A549 (cell line): ENCODE measurements around the gene MEF2D. TPM values are rescaled to one million over a fixed set of nuclear protein-coding genes. Genes with fewer than 3 reads are reported as not detected.

ENCODE experiments used
- ATAC-seq, 2 experiments: fragments of 200-7000 bp in 1 of 2; fragments of >200 bp in 1 of 2; cut with Nextera tagmentation in 1 of 2; cut with Tn5 transposase in 1 of 2; 3 replicates each; pipeline versions ENCODE4 v1.8.0 to v1.9.1; 2018 to 2020; ENCODE audit warnings: mild to moderate bottlenecking in 1 of 2, moderate library complexity in 1 of 2
- CTCF ChIA-PET: fragments of 300-600 bp; sonication (Branson Sonifier 250); formaldehyde crosslinking; extraction: SDS; loops from one replicate; lab custom pipeline; 2021; ENCODE audit warnings: antibody characterized with exemption, inconsistent platforms; lab: Yijun Ruan, JAX
- POLR2A ChIA-PET: fragments of 350-600 bp; formaldehyde crosslinking; extraction: SDS; loops from one replicate; lab custom pipeline; 2021; ENCODE audit warnings: antibody characterized with exemption, inconsistent platforms; lab: Yijun Ruan, JAX
- DNase-seq, 2 experiments: peaks; one replicate each; pipeline versions ENCODE4 v3.0.0 to v3.0.0-alpha.2; 2011 to 2016; ENCODE audit warnings: low read depth in 1 of 2, low spot score in 1 of 2
- FAIRE-seq: peaks from 2 replicates; lab custom pipeline; 2011; peaks lifted over from hg19 to GRCh38; lab: Jason Lieb, UNC
- H3K27ac ChIP-seq, 2 experiments: fragments of >200 bp; sonication (Bioruptor Twin); formaldehyde crosslinking; 3 replicates each; pipeline ENCODE4 v1.5.1; 2016 to 2017
- H3K4me1 ChIP-seq: fragments of >200 bp; sonication (Bioruptor Twin); formaldehyde crosslinking; 3 replicates; pipeline ENCODE4 v1.6.1; 2016
- H3K4me2 ChIP-seq: fragments of >200 bp; sonication (Bioruptor Twin); formaldehyde crosslinking; 3 replicates; pipeline ENCODE4 v1.6.1; 2016
- H3K4me3 ChIP-seq: fragments of >200 bp; sonication (Bioruptor Twin); formaldehyde crosslinking; 3 replicates; pipeline ENCODE4 v1.5.1; 2016
- H3K9me3 ChIP-seq: fragments of >200 bp; sonication (Bioruptor Twin); formaldehyde crosslinking; 3 replicates; pipeline ENCODE4 v1.6.1; 2016
- BHLHE40 ChIP-seq: IDR thresholded peaks from 2 replicates; pipeline ENCODE4 v1.6.1; 2012; ENCODE audit warnings: low read depth, low read length, inconsistent platforms
- CBX8 ChIP-seq: fragments of 200-600 bp; sonication (generic); IDR thresholded peaks from 2 replicates; pipeline ENCODE4 v1.6.1; 2016
- CHD2 ChIP-seq: fragments of 150-350 bp; IDR thresholded peaks from 2 replicates; pipeline ENCODE4 v1.6.1; 2014; ENCODE audit warnings: low read length; ENCODE audit not compliant: partially characterized antibody
- EHMT2 ChIP-seq: fragments of 200-600 bp; sonication (generic); IDR thresholded peaks from 2 replicates; pipeline ENCODE4 v1.6.1; 2016; ENCODE audit warnings: antibody characterized with exemption, low read depth, mild to moderate bottlenecking, moderate library complexity
- EP300 ChIP-seq, 2 experiments: fragments of >200 bp; sonication (Bioruptor Twin); formaldehyde crosslinking; IDR thresholded peaks; 2 replicates in 1 of 2; 3 replicates in 1 of 2; pipeline ENCODE4 v1.6.1; 2016 to 2017
- FOSL2 ChIP-seq, 2 experiments: fragments of 450-650 bp in 1 of 2; fragments of >200 bp in 1 of 2; sonication (Bioruptor Twin) in 1 of 2; formaldehyde crosslinking; IDR thresholded peaks; 2 replicates each; pipeline versions ENCODE4 v1.5.0 to v1.6.1; 2016 to 2020; ENCODE audit warnings: mild to moderate bottlenecking in 1 of 2, moderate library complexity in 1 of 2
- HEYL ChIP-seq: fragments of 250-450 bp; sonication (Bioruptor Pico); IDR thresholded peaks from 2 replicates; pipeline ENCODE4 v1.8.0; 2021; ENCODE audit warnings: mild to moderate bottlenecking, moderate library complexity
- HMGXB4 ChIP-seq: fragments of 250-450 bp; sonication (Bioruptor Pico); IDR thresholded peaks from 2 replicates; pipeline ENCODE4 v1.5.0; 2021; ENCODE audit warnings: mild to moderate bottlenecking, moderate library complexity, borderline replicate concordance
- HOXA7 ChIP-seq: fragments of 250-450 bp; sonication (Bioruptor Pico); IDR thresholded peaks from 2 replicates; pipeline ENCODE4 v1.5.0; 2020; ENCODE audit warnings: mild to moderate bottlenecking, moderate library complexity
- KDM5A ChIP-seq: fragments of 200-600 bp; sonication (generic); IDR thresholded peaks from 2 replicates; pipeline ENCODE4 v1.6.1; 2016; ENCODE audit warnings: antibody characterized with exemption, mild to moderate bottlenecking
- MAX ChIP-seq: IDR thresholded peaks from 2 replicates; pipeline ENCODE4 v1.6.1; 2012
- MAZ ChIP-seq: fragments of 150-350 bp; IDR thresholded peaks from 2 replicates; pipeline ENCODE4 v1.6.1; 2014; ENCODE audit warnings: antibody characterized with exemption, low read depth, low read length, borderline replicate concordance
- MYC ChIP-seq: IDR thresholded peaks from 2 replicates; pipeline ENCODE4 v1.6.1; 2012; ENCODE audit warnings: mild to moderate bottlenecking, inconsistent platforms, low read length, improper control_type of control experiment, borderline replicate concordance
- NFE2L2 ChIP-seq: fragments of 150-350 bp; conservative IDR thresholded peaks from 2 replicates; pipeline ENCODE4 v1.6.1; 2014; ENCODE audit warnings: low read length
- POLR2AphosphoS2 ChIP-seq: conservative IDR thresholded peaks from 2 replicates; pipeline ENCODE4 v1.6.1; 2012; ENCODE audit warnings: low read length, improper control_type of control experiment, inconsistent platforms
- RFX5 ChIP-seq: fragments of 450-650 bp; IDR thresholded peaks from 2 replicates; pipeline ENCODE4 v1.7.1; 2014; ENCODE audit warnings: antibody characterized with exemption, mild to moderate bottlenecking, moderate library complexity
- RNF2 ChIP-seq: fragments of 200-600 bp; sonication (generic); IDR thresholded peaks from 2 replicates; pipeline ENCODE4 v1.6.1; 2016; ENCODE audit warnings: low read depth, mild to moderate bottlenecking, antibody characterized with exemption, moderate library complexity, borderline replicate concordance
- TFCP2L1 ChIP-seq: fragments of 250-450 bp; sonication (Bioruptor Pico); IDR thresholded peaks from 2 replicates; pipeline ENCODE4 v1.5.0; 2021; ENCODE audit warnings: mild to moderate bottlenecking
- USF2 ChIP-seq: fragments of 450-650 bp; IDR thresholded peaks from 2 replicates; pipeline ENCODE4 v1.6.1; 2014; ENCODE audit warnings: antibody characterized with exemption
- ZFP36 ChIP-seq: fragments of 450-650 bp; IDR thresholded peaks from 2 replicates; pipeline ENCODE4 v1.6.1; 2014; ENCODE audit warnings: borderline replicate concordance; ENCODE audit not compliant: partially characterized antibody
- ZNF302 ChIP-seq: fragments of 250-450 bp; sonication (Bioruptor Pico); IDR thresholded peaks from 2 replicates; pipeline ENCODE4 v1.9.0; 2021; ENCODE audit warnings: inconsistent platforms, mild to moderate bottlenecking, moderate library complexity
- WGBS: methylation state at CpG from one replicate; pipeline ENCODE4 v1.1.6; 2017; ENCODE audit errors: missing lambda C conversion rate; 5-methylcytosine and 5-hydroxymethylcytosine counted together
- polyA plus RNA-seq, 4 experiments: library from polyadenylated mRNA; depleted of rRNA in 3 of 4; stranded (reverse); fragments of >200 nt; fragmentation: RNase III in 1 of 4; extraction: RNeasy Plus Mini Kit Qiagen cat#74134 plus additional on column Dnase treatment in 1 of 4; gene quantifications; 2 replicates in 3 of 4; 3 replicates in 1 of 4; pipeline ENCODE4 v1.2.3, GENCODE V29; 2011 to 2017

MEF2D gene
- polyA plus RNA-seq, 2 of the 4 experiments (the other 2 are of a cell fraction), result 16.8 to 23.4 TPM

- TF ChIP-seq RFX5 (peak; percentile 38; the same call in 1 of the 2 replicates), TFCP2L1 (CRISPR knock-in tag) (peak; percentile 73; the same call in 1 of the 2 replicates), CHD2 (no peak), HOXA7 (CRISPR knock-in tag) (no peak), ZNF302 (CRISPR knock-in tag) (no peak; the same call in 1 of the 2 replicates), MAX (peak; percentile 92), ZFP36 (no peak), FOSL2 (IDR thresholded peaks at IDR 0.05) (no peak), FOSL2 (CRISPR knock-in tag; IDR thresholded peaks at IDR 0.05) (0 out of 2 replicates have a peak, but pooled peaks have one; percentile 6), HEYL (no peak), CBX8 (no peak), USF2 (peak; percentile 25; the same call in 1 of the 2 replicates), HMGXB4 (no peak), POLR2AphosphoS2 (no peak), EHMT2 (no peak), EP300 (IDR thresholded peaks at IDR 0.05) (no peak), RNF2 (0 out of 2 replicates have a peak, but pooled peaks have one; percentile 50), BHLHE40 (no peak), KDM5A (no peak), MYC (no peak)
These were observed 79.3 kb downstream of the MEF2D start (continued) for GRCh38 chr1:156421062-156421938.

- H3K4me2 ChIP-seq, result peak overlapping the region; percentile 100
- H3K4me1 ChIP-seq, result peaks cover 12% of the 10 kb centered on the region
- ATAC-seq, result peak in 1 of 2 experiments; percentile 12; a peak in 3 of 6 replicates
- H3K27ac ChIP-seq, result peak overlapping the region; percentile 67 to 83; a peak in 3 of 6 replicates
- ChIA-PET CTCF (interaction anchor here (0.7 to 29.4 kb wide), 8 partner anchors 10 to 188 kb away, joined by 3 to 487 read pairs (median 6); no protein-coding TSS in a partner anchor), POLR2A (no interaction called here)
- DNase-seq, result no peak
- FAIRE-seq, result no peak
- peak overlapping the region; percentile 61 for H3K4me3 ChIP-seq
- TF ChIP-seq NFE2L2 (no peak), EP300 (IDR thresholded peaks at IDR 0.05) (no peak), KDM5A (no peak), MAZ (no peak)
- 85% methylated on average over 65 of the region's 69 CpGs for WGBS
- no peaks in the 10 kb centered on the region for H3K9me3 ChIP-seq
These were observed 80.1 kb downstream of the MEF2D start for GRCh38 chr1:156420205-156421061.
